Ramos (cell line): Measurements from ENCODE around the gene OSBP2.

Experiments
- in situ Hi-C: fragments of 300-500 bp; cut with MboI; formaldehyde crosslinking; loops from one replicate; pipeline ENCODE4 v1.14.3; 2022; ENCODE audit warnings: low sequenced_read_pairs; ENCODE audit not compliant: unreplicated experiment

Gene OSBP2

DNA sequence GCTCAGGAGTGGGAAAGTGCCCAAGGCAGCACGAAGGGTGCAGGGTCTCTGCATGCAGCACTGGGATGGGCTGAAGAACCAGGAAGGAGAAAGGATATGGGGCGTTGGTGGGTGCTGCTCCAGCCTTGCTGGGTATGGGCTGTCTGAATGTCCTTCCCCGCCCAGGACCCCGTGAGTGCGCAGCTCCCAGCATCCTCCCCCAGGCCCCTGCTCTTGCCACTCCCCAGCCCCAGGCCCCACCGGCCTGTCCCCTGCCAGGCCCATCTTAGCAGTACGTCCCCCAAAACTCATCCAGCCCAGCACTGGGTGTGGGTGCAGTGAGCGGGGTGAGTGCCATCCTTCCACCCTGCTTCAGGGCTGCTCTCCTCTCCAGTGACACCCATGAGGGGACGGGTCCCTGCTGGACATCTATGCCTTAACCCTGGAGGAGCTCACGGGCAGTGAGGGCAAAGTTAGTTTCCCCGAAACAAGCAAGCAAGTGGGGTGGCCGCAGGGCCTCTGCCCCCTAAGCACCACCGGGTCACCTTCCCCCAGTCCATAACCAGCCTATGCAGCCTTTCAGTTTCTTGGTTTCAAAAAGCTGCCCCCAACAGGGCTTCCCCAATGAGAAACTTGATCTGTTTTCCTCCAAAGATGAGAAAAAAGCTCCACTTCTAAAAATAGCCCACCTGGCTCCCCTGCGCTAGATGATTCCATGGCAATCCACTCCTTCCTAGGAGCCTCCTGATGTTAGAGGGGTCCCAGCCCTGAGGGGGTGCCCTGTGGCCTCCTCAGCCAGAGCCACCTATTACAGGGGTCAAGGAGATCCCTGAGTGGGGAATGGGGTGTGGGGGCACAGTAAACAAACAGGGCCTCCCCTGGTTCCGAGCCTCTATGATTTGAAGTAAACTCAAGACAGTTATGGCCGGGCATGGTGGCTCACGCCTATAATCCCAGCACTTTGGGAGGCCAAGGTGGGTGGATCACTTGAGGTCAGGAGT, 170.1 kb downstream of the OSBP2 start:
- in situ Hi-C loops = no loop called here

- in situ Hi-C loops = no loop called here
Measured at GRCh38 chr22:30865656-30866055, 171.0 kb downstream of the OSBP2 start.

GRCh38 chr22:30866216-30866615, 171.5 kb downstream of the OSBP2 start:
- in situ Hi-C loops = no loop called here

DNA sequence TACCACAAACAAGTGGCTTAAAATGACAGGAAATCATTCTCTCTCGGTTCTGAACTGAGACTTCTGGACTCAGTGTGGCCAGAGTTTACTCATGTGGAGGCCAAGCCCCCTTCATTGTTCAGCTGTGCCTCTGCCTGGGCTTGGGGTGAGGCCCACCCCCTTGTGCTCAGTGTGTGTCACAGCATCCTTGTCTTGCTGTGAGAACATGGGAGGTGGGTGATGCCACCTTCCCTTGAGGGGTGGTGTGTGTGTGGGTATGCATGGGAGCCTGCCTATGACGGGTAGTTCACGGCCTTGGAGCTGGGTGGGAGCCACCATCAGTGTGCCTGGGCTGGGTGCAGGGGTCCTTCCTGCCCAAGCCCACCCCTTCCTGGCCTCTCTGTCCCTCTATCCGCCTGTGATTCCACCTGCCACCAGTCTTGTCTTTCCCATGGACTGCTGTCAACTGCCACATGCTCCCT, 172.2 kb downstream of the OSBP2 start:
- in situ Hi-C loops = no loop called here

- in situ Hi-C loops = no loop called here
Measured at GRCh38 chr22:30867746-30868662, 173.3 kb downstream of the OSBP2 start.

GRCh38 chr22:30868663-30869385, 174.2 kb downstream of the OSBP2 start:
- in situ Hi-C loops = no loop called here

DNA sequence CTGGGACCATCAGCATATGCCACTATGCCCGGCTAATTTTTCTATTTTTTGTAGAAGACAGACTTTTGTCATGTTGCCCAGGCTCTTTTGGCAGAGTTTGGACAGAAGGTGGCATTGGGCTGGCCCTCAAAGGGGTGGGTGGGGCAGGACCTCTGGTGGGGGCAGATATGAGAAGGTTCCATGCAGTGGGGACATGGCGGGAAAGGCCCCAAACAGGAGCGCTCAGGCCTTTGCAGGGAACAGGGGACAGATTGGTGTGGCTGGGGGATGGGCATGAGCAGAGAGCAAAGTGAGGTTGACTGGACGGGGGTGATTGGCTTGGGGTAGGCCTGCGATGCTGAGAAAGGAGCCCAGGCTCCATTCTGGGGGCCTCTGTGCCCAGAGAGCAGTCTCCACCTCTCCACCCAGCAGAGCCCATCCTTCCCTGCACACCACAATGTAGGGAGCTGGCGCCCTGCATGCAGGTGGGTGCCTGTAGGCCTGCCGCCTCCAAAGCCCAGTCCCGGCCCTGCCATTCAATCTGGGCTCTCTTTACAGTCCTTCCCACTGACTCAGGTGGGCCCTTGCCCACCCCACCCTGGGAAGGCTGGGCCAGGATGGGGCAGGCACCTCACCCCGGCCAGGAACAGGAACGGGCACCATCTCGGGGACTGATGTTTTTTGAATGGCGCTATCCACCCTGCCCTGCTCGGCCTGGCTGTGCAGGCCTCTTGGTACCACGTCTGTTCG, 175.2 kb downstream of the OSBP2 start:
- in situ Hi-C loops = no loop called here

GRCh38 chr22:30870451-30871345, 176.0 kb downstream of the OSBP2 start:
- in situ Hi-C loops = no loop called here

- in situ Hi-C loops = no loop called here
Measured at GRCh38 chr22:30871391-30872284, 177.0 kb downstream of the OSBP2 start.

DNA sequence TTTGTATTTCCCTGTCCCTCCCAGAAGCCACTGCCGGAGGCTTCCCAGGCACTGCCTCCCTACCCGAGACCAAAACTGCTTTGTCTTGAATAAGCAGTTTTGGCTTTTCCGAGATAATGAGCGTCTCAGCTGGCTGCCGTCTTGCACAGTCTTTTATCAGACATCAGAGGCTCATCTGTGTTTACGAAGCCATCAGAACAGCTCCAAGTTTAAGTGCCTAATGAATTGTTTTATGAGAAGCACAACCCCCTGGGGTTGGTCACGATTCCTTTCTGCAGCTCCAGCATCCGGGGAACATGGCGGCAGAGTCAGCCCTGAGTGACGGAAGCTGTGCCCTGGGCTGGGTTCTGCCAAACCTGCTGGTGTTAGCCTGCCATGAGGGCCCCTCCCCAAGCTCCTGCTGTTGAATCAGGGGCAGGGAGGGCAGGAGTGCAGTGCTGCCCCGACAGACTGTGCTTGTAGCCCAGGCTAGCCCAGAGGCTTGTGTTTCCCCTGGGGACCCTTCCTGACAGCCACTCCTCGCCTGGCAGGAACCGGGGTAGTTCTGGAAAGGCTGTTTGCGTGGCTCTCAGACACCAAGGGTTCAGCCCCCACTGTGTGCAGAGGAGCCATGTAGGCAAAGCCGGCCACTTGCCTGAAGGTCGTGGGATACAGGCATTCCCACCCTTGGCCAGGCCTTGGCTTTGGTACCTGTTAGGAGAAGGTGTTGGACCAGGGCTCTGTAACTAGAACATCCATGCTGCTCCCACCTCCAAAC, 177.8 kb downstream of the OSBP2 start:
- in situ Hi-C loops = no loop called here

DNA sequence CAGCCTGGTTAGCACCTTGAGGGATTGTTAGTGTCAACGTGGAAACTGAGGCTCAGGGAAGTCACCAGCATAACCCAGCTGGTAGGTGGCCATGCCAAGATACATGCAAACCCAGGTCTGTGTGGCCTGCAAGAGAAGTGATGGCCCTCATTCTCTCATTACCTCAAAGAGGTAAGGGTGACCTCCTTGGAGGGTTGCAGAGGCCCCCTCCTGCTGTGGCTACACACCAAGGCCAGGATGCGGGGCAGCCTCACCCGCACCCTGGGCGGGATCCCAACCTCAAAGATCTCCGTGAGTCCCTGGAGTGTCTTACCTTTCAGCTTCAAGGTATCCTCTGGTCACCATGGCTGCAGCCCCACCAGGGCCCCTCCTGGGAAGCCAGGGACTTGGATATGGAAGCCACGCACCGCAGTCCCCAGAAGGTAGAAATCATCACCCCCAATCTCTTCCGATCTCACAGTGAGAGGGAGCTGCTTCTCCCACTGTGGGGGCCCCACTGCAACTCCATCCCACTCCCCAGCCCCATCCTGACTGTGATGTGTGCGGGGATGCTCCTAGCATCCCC, 178.5 kb downstream of the OSBP2 start:
- in situ Hi-C loops = no loop called here

DNA sequence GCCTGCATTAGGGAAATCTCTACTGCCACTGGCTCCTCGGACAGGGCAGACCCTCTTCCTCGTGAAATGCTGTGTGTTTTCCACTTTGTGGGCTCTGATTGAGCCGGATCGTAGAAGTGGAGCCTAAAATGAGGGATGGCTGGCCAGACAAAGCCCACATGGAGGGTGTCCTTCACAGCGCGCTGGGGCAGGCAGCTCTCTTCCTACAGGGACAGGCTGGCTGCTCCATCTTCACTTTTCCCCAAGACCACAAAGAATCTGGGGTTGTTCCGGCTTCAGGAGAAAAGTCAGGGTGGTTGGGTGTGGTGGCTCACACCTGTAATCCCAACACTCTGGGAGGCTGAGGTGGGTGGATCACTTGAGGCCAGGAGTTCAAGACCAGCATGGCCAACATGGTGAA, 179.0 kb downstream of the OSBP2 start:
- in situ Hi-C loops = no loop called here

- in situ Hi-C loops = no loop called here
Measured at GRCh38 chr22:30874431-30875370, 180.0 kb downstream of the OSBP2 start.

DNA sequence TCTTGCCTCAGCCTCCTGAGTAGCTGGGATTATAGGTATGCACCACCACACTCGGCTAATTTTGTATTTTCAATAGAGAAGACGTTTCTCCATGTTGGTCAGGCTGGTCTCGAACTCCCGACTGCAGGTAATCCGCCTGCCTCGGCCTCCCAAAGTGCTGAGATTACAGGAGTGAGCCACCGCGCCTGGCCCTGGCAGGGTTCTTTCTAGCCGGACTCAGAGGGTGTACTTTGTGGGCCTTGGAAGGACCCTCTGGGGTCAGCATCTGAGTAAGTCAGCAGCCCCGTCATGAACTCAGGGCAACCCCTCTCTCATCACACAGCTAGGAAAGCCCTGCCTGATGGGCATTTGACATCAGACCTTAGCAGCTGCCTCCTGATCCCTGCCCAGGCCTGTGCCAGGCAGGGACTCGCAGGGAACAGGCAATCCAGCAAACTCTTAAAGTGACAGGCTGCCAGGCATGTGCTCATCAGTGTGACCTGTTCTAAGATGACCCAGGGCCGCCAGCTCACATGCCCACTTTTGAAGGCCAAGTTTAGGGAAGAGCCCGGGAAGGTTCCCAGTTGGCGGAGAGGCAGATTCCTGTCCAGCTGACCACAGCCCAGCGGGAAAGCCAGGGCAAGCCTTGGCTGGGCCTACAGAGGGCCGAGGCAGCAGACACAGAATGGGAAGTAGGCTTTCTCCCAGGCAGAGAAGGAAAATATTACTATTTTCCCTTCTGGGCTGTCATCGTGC, 181.0 kb downstream of the OSBP2 start:
- in situ Hi-C loops = no loop called here

GRCh38 chr22:30876221-30876751, 181.6 kb downstream of the OSBP2 start:
- in situ Hi-C loops = no loop called here
